H1 (cell line): ENCODE results near the gene PRKAR2B. TPM values are rescaled to one million over a fixed set of nuclear protein-coding genes. Genes with fewer than 3 reads are reported as not detected.

Source experiments
- BCL11A ChIP-seq, 2 experiments: IDR thresholded peaks; one replicate each; pipeline ENCODE4 v1.6.1; 2011; ENCODE audit warnings: low read depth in 2 of 2, low read length in 2 of 2, mild to moderate bottlenecking in 2 of 2
- BRCA1 ChIP-seq: IDR thresholded peaks from 2 replicates; pipeline ENCODE4 v1.6.1; 2012; ENCODE audit warnings: low read depth, low read length, improper control_type of control experiment
- CBX8 ChIP-seq: fragments of 300-800, 300-1000 bp; sonication (generic); IDR thresholded peaks from 2 replicates; pipeline ENCODE4 v1.7.1; 2016; ENCODE audit warnings: low read depth, low read length, borderline replicate concordance
- CHD1 ChIP-seq: IDR thresholded peaks from 2 replicates; pipeline ENCODE4 v1.6.1; 2012; ENCODE audit warnings: low read depth, low read length, improper control_type of control experiment
- CHD7 ChIP-seq: fragments of 300-600 bp; sonication (generic); IDR thresholded peaks from 2 replicates; pipeline ENCODE4 v1.7.1; 2012; ENCODE audit warnings: low read length, moderate library complexity, mild to moderate bottlenecking, inconsistent platforms; ENCODE audit not compliant: insufficient replicate concordance
- MAX ChIP-seq: IDR thresholded peaks from 2 replicates; pipeline ENCODE4 v1.6.1; 2012; ENCODE audit warnings: inconsistent platforms
- RNF2 ChIP-seq: fragments of 200-900, 300-1000 bp; sonication (generic); IDR thresholded peaks from 2 replicates; pipeline ENCODE4 v1.7.1; 2016; ENCODE audit warnings: borderline replicate concordance, low read depth, mild to moderate bottlenecking, antibody characterized with exemption, low read length; ENCODE audit not compliant: poor library complexity, severe bottlenecking; ENCODE audit errors: missing control alignments
- SP4 ChIP-seq: IDR thresholded peaks from 2 replicates; pipeline ENCODE4 v1.6.1; 2012; ENCODE audit warnings: low read length, inconsistent platforms
- polyA plus RNA-seq, 7 experiments: library from polyadenylated mRNA; depleted of rRNA in 3 of 7; stranded (reverse) in 5 of 7; unstranded in 2 of 7; fragments of >200 nt in 5 of 7; fragments of 200-250 nt in 2 of 7; gene quantifications; 1 replicate in 5 of 7; 2 replicates in 1 of 7; 4 replicates in 1 of 7; pipeline versions ENCODE4 v1.2.1 to v1.2.3, GENCODE V29; 2011 to 2013; ENCODE audit warnings: missing spikeins in 2 of 7, mixed read lengths in 2 of 7
- total RNA-seq: library from RNA; stranded (reverse); fragmentation: NEBNext Ultra II Directional; extraction: Animal tissue kit (Norgen Biotek cat#: 25700); gene quantifications from 2 replicates; pipeline ENCODE4 v1.2.1, GENCODE V29; 2021

The PRKAR2B gene
- total and polyA plus RNA-seq, 2 of the 8 experiments (the other 6 are each of a cell fraction or from before 2014, with no cell fraction given): 10.4 to 37.0 TPM

DNA sequence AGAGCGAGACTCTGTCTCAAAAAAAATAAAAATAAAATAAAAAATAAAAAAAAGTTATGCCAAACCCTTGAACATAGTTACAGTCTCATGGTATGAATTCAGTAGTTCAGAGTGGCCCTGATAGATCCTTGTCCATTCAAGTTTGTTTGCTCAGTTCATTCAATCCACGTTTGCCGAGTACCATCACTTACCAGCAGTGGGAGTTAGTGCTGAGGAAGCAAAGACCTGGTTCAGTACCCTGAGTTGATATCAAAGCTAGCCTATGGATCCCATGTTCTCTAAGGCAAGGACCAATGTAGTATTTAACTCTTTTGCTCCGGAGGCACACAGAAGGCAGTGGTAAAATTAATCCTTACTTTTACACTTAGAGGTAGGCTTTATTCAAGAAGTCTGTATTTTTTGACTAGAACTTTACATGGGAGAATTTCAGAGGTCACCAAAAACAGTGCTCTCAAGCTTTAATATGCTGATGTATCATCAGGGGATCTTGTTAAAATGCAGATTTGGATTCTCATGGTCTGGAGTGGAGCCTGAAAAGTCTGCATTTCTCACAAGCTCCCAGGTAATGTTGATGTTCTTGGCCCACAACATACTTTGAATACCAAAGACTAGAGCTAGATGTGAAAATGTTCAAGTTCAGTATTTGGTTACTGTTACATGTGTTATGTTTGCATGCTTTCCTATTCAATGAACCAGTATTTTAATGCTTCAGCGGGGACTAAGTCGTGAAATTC, 86.1 kb downstream of the PRKAR2B start (continued):
- TF ChIP-seq CHD7: peak; percentile 34
- no peak for TF ChIP-seq SP4
- no peak for TF ChIP-seq MAX
- TF ChIP-seq RNF2: no peak
- TF ChIP-seq CHD1: no peak
- no peak for TF ChIP-seq CBX8
- no peak for TF ChIP-seq BRCA1
- TF ChIP-seq BCL11A (IDR thresholded peaks at IDR 0.05; ENCODE audit: low read depth in 2 of 2, low read length in 2 of 2): no peak
